Astrocyte of the cerebellum (primary cell): ENCODE data around the gene ZNF653.
"Not testable (repeated sequence)": the region's sequence is repeated elsewhere in the genome, so short reads cannot be mapped to it uniquely, and the experiment has no call there.

Experiments
- DNase-seq: peaks from one replicate; pipeline ENCODE4 v3.0.0-alpha.2; 2011; ENCODE audit warnings: low read depth
- H3K4me3 ChIP-seq: 2 replicates; pipeline ENCODE4 v1.5.1; 2011; ENCODE audit warnings: mild to moderate bottlenecking, low read depth, low read length, moderate library complexity
- CTCF ChIP-seq: IDR thresholded peaks from 2 replicates; pipeline ENCODE4 v1.5.1; 2012; ENCODE audit warnings: low read length, low read depth, moderate library complexity, mild to moderate bottlenecking; ENCODE audit errors: missing control alignments
- in situ Hi-C: cut with HindIII; loops from 2 replicates; pipeline ENCODE4 v1.10.0; 2017; ENCODE audit warnings: low sequenced_read_pairs

ZNF653 gene

GRCh38 chr19:11478167-11479089, 27.2 kb downstream of the ZNF653 start:
- in situ Hi-C loops, result no loop called here
- DNase-seq, result no peak
- no peak overlapping the region for H3K4me3 ChIP-seq
- TF ChIP-seq CTCF, result no peak

- no peak overlapping the region for H3K4me3 ChIP-seq
- DNase-seq, result no peak
- in situ Hi-C loops, result no loop called here
- no peak for TF ChIP-seq CTCF
Observed at GRCh38 chr19:11475861-11476260, 29.8 kb downstream of the ZNF653 start.

- H3K4me3 ChIP-seq, DNase-seq, in situ Hi-C loops: not testable (repeated sequence)
Observed at GRCh38 chr19:11475343-11475742, 30.3 kb downstream of the ZNF653 start.

- no peak overlapping the region for H3K4me3 ChIP-seq
- no peak for DNase-seq
- TF ChIP-seq CTCF, result no peak
- in situ Hi-C loops, result no loop called here
Observed at GRCh38 chr19:11473725-11474124, 31.9 kb downstream of the ZNF653 start.

- in situ Hi-C loops, H3K4me3 ChIP-seq, DNase-seq: not testable (repeated sequence)
Observed at GRCh38 chr19:11468266-11468845, 37.3 kb downstream of the ZNF653 start.

GRCh38 chr19:11465600-11465999, 40.0 kb downstream of the ZNF653 start:
- no peak for DNase-seq
- no peak for TF ChIP-seq CTCF
- in situ Hi-C loops, result no loop called here
- H3K4me3 ChIP-seq, result no peak overlapping the region

GRCh38 chr19:11464333-11465265, 41.0 kb downstream of the ZNF653 start:
- in situ Hi-C loops, result no loop called here
- H3K4me3 ChIP-seq, result no peak overlapping the region
- no peak for DNase-seq
- TF ChIP-seq CTCF, result no peak
